Stimulated activated CD8-positive, alpha-beta memory T cell treated with anti-CD3 and anti-CD28 coated beads, Interleukin-12 subunit alpha, Interleukin-12 subunit beta, amount 100 ng/mL, for 1 hour (primary cell): ENCODE results near the gene GABBR1.
A peak's percentile ranks its signal among the peaks of the same experiment; 100 is the strongest.

Experiments used
- DNase-seq: peaks from one replicate; pipeline ENCODE4 v3.0.0-alpha.2; 2020; ENCODE audit warnings: low read depth

GABBR1 gene

GRCh38 chr6:29620630-29621029 lies 12.4 kb downstream of the GABBR1 start:
- no peak for DNase-seq

GRCh38 chr6:29619578-29620160 lies 13.3 kb downstream of the GABBR1 start:
- DNase-seq = no peak

GRCh38 chr6:29617782-29618554 lies 15.0 kb downstream of the GABBR1 start:
- no peak for DNase-seq

GRCh38 chr6:29611426-29611825 lies 21.6 kb downstream of the GABBR1 start:
- DNase-seq = no peak

GRCh38 chr6:29610540-29610939 lies 22.4 kb downstream of the GABBR1 start:
- no peak for DNase-seq

GRCh38 chr6:29608131-29608530 lies 24.9 kb downstream of the GABBR1 start:
- DNase-seq = no peak

GRCh38 chr6:29603930-29604329 lies 29.1 kb downstream of the GABBR1 start:
- no peak for DNase-seq

GRCh38 chr6:29603456-29603855 lies 29.5 kb downstream of the GABBR1 start:
- DNase-seq = no peak

GRCh38 chr6:29602564-29603361 lies 30.2 kb downstream of the GABBR1 start:
- DNase-seq = no peak

GRCh38 chr6:29598172-29598747 lies 34.7 kb downstream of the GABBR1 start:
- DNase-seq = no peak

GRCh38 chr6:29597184-29597583 lies 35.8 kb downstream of the GABBR1 start:
- DNase-seq = no peak

GRCh38 chr6:29596381-29596900 lies 36.5 kb downstream of the GABBR1 start:
- DNase-seq = no peak

- no peak for DNase-seq
These were observed 39.7 kb downstream of the GABBR1 start for GRCh38 chr6:29593199-29593855.

GRCh38 chr6:29591677-29592076 lies 41.3 kb downstream of the GABBR1 start:
- no peak for DNase-seq

GRCh38 chr6:29590218-29590808 lies 42.7 kb downstream of the GABBR1 start:
- DNase-seq = no peak

- DNase-seq = peak; percentile 29
These were observed 43.4 kb downstream of the GABBR1 start for GRCh38 chr6:29589423-29590048.

GRCh38 chr6:29584821-29585220 lies 48.2 kb downstream of the GABBR1 start, which contains the start of gene OR2H2:
Gene OR2H2 (plus strand): TSS chr6:29585121. CDS start chr6:29587945, 2,824 bp downstream.
- no peak for DNase-seq

- DNase-seq = no peak
These were observed 55.4 kb downstream of the GABBR1 start for GRCh38 chr6:29577544-29577943.

GRCh38 chr6:29576056-29576455 lies 56.9 kb downstream of the GABBR1 start:
- no peak for DNase-seq

GRCh38 chr6:29567991-29568390 lies 65.0 kb downstream of the GABBR1 start:
- no peak for DNase-seq

- no peak for DNase-seq
These were observed 65.4 kb downstream of the GABBR1 start for GRCh38 chr6:29567541-29567940.
